HPDE6-E6E7 (cell line): ENCODE results near the gene UNG.

ENCODE experiments used
- DNase-seq: peaks from one replicate; pipeline ENCODE4 v3.0.0; 2011; ENCODE audit warnings: missing footprints; ENCODE audit errors: extremely low spot score

Gene UNG

DNA sequence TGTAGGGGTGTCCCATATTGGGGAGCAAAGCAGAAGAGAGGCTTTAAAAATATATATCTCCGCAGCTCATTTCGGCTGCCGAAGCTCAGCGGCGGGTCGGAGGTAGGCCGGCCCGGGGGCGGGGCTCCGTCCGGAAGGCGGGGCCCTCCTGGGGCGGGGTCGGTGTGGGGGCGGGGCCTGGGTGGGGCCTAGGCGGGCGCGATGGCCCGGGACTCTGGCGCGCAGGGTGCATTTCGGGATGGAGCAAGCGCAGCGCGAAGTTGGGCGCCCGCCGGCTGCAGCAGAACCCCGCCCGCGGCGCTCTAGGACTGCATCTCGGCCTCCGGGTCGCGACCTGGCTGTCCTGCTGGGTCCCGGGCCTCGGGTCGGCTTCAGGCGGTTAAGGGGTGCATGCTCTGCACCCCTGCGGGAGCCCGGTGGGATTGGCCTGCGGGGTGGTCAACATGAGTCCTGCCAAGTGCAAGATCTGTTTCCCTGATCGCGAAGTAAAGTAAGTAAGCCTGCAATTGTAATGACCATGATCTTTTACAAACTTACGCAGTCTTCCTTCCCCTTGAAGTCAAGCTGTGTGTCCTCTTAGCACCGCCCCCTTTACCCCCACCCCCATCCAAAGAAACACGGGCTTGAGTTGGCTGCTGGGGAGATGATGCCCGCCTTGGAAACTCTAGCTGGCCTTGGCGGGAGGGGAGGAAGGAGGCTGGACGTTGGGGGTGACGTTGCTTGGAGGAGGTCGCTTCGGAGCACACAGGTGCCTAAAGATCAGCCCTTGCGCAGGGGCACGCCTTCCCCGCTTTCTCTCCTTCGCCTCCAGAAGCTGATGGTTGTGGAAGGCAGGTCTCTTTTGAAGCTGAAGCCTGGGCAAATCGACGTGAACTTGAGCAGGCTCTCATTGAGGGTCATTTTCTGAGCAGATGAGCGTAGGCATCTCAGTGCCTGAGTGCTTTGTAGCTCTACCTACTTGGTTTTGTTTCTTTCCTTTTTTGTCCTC is 57.3 kb downstream of the UNG start:
- DNase-seq: peak; percentile 79

DNA sequence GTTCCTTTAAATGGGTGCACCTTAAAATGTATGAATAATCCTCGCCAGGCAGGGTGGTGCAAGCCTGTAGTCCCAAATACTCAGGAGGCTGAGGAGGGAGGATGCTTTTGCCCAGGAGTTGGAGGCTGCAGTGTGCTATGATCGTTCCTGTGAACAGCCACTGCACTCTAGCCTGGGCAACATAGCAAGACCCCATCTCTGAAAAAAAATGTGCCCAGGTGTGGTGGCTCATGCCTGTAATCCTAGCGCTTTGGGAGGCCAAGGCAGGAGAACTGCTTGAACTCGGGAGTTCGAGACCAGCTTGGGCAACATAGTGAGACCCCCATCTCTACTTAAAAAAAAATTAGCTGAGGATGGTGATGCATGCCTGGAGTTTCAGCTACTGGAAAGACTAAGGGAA is 58.6 kb downstream of the UNG start:
- no peak for DNase-seq

DNA sequence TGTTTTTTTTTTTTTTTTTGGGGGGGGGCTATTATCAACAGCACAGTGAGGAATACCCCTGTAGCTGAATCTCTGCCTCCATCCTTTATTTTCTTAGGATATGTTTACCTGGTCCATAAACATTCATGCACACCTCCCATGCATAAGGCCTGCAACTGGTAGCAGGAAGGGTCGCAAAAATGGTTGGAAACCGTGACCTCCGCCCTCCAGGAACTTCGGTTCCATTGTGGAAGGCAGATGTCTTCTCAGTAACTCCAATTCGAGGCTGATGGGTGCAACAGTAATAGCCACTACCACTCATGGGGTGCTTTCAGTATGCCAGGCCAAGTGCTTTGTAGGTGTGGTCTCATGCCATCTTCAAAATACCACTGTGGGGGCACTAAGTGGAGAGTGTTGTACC is 59.2 kb downstream of the UNG start:
- no peak for DNase-seq

DNA sequence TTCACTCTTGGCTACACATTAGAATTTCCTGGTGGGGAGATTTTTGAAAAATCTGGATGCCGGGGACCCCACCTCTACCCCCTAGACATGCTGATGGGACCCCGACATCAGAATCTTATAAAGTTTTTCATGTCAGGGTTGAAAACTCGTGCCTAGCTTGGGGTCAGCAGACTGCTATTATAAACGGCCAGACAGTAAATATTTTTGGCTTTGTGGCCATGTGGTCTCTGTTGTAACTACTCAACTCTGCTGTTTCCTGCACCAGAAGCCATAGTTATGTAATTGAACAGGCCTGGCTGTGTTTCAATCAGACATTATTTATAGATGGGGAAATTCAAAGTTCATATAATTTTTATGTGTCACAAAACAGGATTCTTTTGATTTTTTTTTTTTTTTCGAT is 60.6 kb downstream of the UNG start:
- DNase-seq: no peak

DNA sequence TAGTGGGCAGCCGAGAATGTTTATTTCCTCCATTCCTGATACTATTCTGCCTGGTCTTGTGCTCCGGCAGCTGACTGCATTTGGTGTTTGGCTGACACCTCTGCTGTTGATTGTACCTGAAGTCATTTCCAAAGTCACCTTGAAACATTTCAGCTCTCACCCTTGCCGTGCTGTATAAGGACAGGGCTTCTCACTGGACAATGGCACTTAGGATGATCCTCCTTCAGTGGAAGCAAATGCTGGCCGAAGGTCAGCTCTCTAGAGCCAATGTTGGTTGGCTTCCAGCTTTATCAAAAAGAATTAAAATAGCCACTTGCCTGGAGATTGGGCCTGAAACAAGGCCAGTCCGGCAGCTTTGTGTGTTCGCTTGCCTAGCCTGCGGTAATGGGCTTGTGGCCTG is 63.0 kb downstream of the UNG start:
- DNase-seq: no peak
